Vagina (tissue), 2 donors: Measurements from ENCODE around the gene IFNGR2.

ENCODE experiments used
- POLR2A ChIP-seq, 2 donors: fragments of 450-650 bp; IDR thresholded peaks; one replicate each; pipeline ENCODE4 v1.6.1; 2017; ENCODE audit warnings: antibody characterized with exemption in 2 of 2, mild to moderate bottlenecking in 2 of 2, moderate library complexity in 2 of 2
- POLR2AphosphoS5 ChIP-seq, 2 donors: sonication (generic); formaldehyde crosslinking; IDR thresholded peaks; one replicate each; pipeline ENCODE4 v1.9.0; 2017; ENCODE audit warnings: antibody characterized with exemption in 2 of 2, mild to moderate bottlenecking in 2 of 2, low read depth in 1 of 2; ENCODE audit not compliant: insufficient read depth in 1 of 2
- TF ChIP-seq, protein P1 (sequence below), 3 experiments: fragments of 450-650 bp in 2 of 3; fragments of 200-600 bp in 1 of 3; sonication (generic) in 1 of 3; IDR thresholded peaks; one replicate each; pipeline ENCODE4 v1.5.1; 2017 to 2019; ENCODE audit warnings: antibody characterized with exemption in 3 of 3, mild to moderate bottlenecking in 2 of 3, moderate library complexity in 2 of 3

GRCh38 chr21:33481314-33481943, 78.2 kb downstream of the IFNGR2 start:
- TF ChIP-seq, protein P1, sequence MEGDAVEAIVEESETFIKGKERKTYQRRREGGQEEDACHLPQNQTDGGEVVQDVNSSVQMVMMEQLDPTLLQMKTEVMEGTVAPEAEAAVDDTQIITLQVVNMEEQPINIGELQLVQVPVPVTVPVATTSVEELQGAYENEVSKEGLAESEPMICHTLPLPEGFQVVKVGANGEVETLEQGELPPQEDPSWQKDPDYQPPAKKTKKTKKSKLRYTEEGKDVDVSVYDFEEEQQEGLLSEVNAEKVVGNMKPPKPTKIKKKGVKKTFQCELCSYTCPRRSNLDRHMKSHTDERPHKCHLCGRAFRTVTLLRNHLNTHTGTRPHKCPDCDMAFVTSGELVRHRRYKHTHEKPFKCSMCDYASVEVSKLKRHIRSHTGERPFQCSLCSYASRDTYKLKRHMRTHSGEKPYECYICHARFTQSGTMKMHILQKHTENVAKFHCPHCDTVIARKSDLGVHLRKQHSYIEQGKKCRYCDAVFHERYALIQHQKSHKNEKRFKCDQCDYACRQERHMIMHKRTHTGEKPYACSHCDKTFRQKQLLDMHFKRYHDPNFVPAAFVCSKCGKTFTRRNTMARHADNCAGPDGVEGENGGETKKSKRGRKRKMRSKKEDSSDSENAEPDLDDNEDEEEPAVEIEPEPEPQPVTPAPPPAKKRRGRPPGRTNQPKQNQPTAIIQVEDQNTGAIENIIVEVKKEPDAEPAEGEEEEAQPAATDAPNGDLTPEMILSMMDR (IDR thresholded peaks at IDR 0.05) = no peak
- no peak for TF ChIP-seq POLR2A (IDR thresholded peaks at IDR 0.05)
- no peak for TF ChIP-seq POLR2AphosphoS5 (IDR thresholded peaks at IDR 0.05; ENCODE audit: insufficient read depth in 1 of 2, low read depth in 1 of 2)
